GM12875 (cell line): ENCODE results near the gene NRP1.

Experiments
- H3K4me3 ChIP-seq: one replicate; pipeline ENCODE4 v1.5.1; 2011; ENCODE audit warnings: low read depth, low read length, control low read depth
- CTCF ChIP-seq: IDR thresholded peaks from 2 replicates; pipeline ENCODE4 v1.5.1; 2011; ENCODE audit warnings: low read depth, mild to moderate bottlenecking, control low read depth, inconsistent platforms, low read length, moderate library complexity, borderline replicate concordance; ENCODE audit not compliant: insufficient read depth

The NRP1 gene

GRCh38 chr10:33363106-33363505 is 28.6 kb upstream of the NRP1 start:
- no peak overlapping the region for H3K4me3 ChIP-seq
- no peak for TF ChIP-seq CTCF

DNA sequence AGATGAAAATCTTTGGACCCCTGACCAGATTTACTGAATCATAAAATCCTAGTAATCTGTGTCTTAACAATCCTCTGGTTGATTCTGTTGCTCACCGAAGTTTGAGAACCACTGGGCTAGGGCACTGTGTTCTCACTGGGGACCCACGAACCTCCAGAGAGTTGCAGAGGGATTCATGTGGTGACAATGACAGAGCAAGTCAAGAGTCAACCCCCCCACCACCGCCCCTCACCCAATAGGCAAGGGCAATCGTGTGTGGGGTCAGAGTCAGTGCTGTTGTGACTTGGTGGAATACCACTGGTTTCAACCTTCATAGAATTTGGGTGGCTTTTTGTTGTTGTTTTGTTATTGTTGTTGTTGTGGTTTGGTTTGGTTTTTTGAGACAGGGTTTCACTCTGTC is 23.5 kb upstream of the NRP1 start:
- no peak overlapping the region for H3K4me3 ChIP-seq
- TF ChIP-seq CTCF = no peak

- TF ChIP-seq CTCF = no peak
- H3K4me3 ChIP-seq = no peak overlapping the region
These were observed 20.8 kb upstream of the NRP1 start for GRCh38 chr10:33355274-33355673.

DNA sequence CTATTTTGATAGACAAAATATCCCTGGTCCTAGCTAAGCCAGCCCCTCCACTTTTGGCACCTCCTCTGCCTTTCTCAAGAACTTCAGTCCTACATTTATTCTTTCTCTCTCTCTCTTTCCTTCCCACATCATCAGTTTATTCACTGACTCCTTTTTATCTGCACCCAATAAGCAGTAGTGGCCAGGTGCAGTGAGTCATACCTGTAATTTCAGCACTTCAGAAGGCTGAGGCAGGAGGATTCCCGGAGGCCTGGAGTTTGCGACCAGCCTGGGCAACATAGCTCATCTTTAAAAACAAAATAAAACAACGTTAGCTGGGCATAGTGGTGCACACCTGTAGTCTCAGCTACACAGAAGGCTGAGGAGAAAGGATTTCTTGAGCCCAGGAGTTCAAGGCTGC is 19.4 kb upstream of the NRP1 start:
- TF ChIP-seq CTCF = no peak

DNA sequence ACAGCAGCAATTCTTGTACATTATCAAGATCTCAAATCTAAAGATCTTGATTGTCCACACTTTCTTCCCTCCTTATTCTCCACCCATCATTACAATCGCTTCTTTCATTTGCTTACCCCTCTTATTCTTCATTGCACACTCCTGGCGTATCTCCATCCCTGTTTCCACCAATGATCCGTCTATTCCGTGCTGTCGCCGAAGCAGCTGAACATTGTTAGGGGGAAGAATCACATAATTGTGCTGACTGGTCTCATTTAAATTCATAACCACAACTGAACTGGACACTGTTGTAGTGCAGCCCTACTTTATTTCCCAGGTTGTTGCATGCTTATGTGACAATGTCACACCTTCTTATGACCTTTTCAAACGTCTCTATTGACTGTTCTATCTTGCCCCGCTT is 18.9 kb upstream of the NRP1 start:
- TF ChIP-seq CTCF = no peak
- no peak overlapping the region for H3K4me3 ChIP-seq

More for the DNA sequence above, 19.4 kb upstream of the NRP1 start:
- no peak overlapping the region for H3K4me3 ChIP-seq

DNA sequence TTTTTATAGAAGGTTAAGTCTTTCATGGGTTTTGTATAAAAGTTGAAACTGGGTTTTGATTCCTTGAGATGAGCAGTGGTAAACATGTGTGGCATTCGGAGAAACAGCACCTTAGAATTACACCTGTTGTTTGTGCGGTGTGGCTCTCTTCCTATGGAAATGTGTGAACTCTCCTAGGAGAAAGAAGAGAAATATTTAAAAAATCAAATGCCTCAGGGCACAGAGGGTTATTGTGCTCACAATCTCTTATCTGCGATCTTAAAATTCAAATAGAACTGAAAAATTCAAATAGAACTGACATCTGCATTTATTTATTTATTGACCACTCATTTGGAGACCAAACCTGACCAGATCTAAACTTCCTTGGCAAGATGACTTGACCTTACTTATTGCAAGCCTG is 18.1 kb upstream of the NRP1 start:
- H3K4me3 ChIP-seq = no peak overlapping the region
- no peak for TF ChIP-seq CTCF

DNA sequence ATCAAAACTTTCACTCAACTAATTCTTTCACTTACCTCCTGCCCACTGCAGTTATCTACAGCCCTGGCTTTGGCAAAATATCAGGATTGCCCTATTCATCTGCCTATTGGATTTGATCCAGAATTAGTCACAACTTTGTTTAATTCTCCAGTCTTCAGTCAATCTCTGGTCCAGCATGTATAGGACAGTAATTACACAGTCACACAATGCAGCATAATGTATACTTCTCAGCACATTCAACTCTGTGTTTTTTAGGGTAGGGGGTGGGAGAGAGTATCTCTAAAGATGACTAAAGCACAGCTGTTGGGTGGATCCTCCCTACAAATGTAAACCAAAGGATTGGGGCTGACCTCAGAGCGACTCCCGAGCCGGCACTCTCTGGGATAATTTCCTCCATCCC is 17.7 kb upstream of the NRP1 start:
- H3K4me3 ChIP-seq = no peak overlapping the region

More for the DNA sequence above, 17.7 kb upstream of the NRP1 start:
- no peak for TF ChIP-seq CTCF
